Adrenal gland (tissue), 12 donors: ENCODE results near the gene SLX4. TPM values are rescaled to one million over a fixed set of nuclear protein-coding genes. Genes with fewer than 3 reads are reported as not detected.

Source experiments
- DNase-seq, 7 donors: peaks; one replicate each; pipeline ENCODE4 v3.0.0-alpha.2; 2019 to 2020
- H3K27ac ChIP-seq, 5 donors: fragments of 200-600 bp; sonication (generic) in 4 of 5; 1 replicate in 3 of 5; 2 replicates in 2 of 5; pipeline versions ENCODE4 v1.5.1 to v1.8.0; 2016 to 2020; ENCODE audit warnings: mild to moderate bottlenecking in 1 of 5
- H3K27me3 ChIP-seq: fragments of 200-600 bp; 2 replicates; pipeline ENCODE4 v1.8.0; 2021
- H3K36me3 ChIP-seq, 2 donors: fragments of 200-600 bp; replicated peaks in 1 of 2; 1 replicate in 1 of 2; 2 replicates in 1 of 2; pipeline versions ENCODE4 v1.5.1 to v1.8.0; 2018 to 2022
- H3K4me1 ChIP-seq, 2 donors: fragments of 200-600 bp; replicated peaks in 1 of 2; 1 replicate in 1 of 2; 2 replicates in 1 of 2; pipeline versions ENCODE4 v1.5.1 to v1.8.0; 2018 to 2021
- H3K4me3 ChIP-seq, 4 donors: fragments of 200-600 bp; sonication (generic) in 3 of 4; one replicate each; pipeline ENCODE4 v1.5.1; 2016 to 2018
- H3K9me3 ChIP-seq, 3 donors: fragments of 200-600 bp; sonication (generic) in 1 of 3; replicated peaks in 1 of 3; 1 replicate in 2 of 3; 2 replicates in 1 of 3; pipeline versions ENCODE4 v1.5.1 to v1.8.0; 2016 to 2021
- POLR2A ChIP-seq, 2 donors: fragments of 450-650 bp; IDR thresholded peaks; one replicate each; pipeline ENCODE4 v1.6.1; 2017; ENCODE audit warnings: antibody characterized with exemption in 2 of 2, mild to moderate bottlenecking in 2 of 2, moderate library complexity in 1 of 2
- WGBS, 4 donors: extraction: QIAGEN DNeasy Blood & Tissue Kit in 2 of 4; methylation state at CpG; one replicate each; pipeline versions ENCODE4 v1.1.5 to v1.1.7; 2013 to 2017; 5-methylcytosine and 5-hydroxymethylcytosine counted together
- intact Hi-C, 2 donors: fragments of 100-400 bp; cut with DNase I; formaldehyde crosslinking; loops; one replicate each; pipeline versions ENCODE4 v1.14.1 to v1.15.0; 2022 to 2023
- polyA plus RNA-seq, 3 donors: library from polyadenylated mRNA; stranded (reverse); fragments of 200-250 nt in 2 of 3; fragments of 350-450 nt in 1 of 3; fragmentation: Illumina TruSeq in 1 of 3; extraction: RNeasy Lipid Tissue Mini Kit (QIAGEN cat#74804) in 1 of 3; gene quantifications; one replicate each; pipeline ENCODE4 v1.2.3, GENCODE V29; 2013 to 2014
- total RNA-seq, 9 donors: library from RNA; depleted of rRNA in 4 of 9; stranded (reverse); fragments of >200 nt in 4 of 9; fragments of 120-200 nt in 1 of 9; fragmentation: NEBNext Ultra II Directional in 1 of 9; extraction: Animal tissue kit (Norgen Biotek cat#: 25700) in 1 of 9; gene quantifications; one replicate each; pipeline versions ENCODE4 v1.1.0 to v1.2.4, GENCODE V29; 2013 to 2023
- TF ChIP-seq, protein P1 (sequence below), 6 experiments: fragments of 450-650 bp in 4 of 6; fragments of 200-600 bp in 2 of 6; sonication (generic) in 1 of 6; IDR thresholded peaks; 1 replicate in 5 of 6; 2 replicates in 1 of 6; pipeline versions ENCODE4 v1.5.1 to v1.8.0; 2016 to 2021; ENCODE audit warnings: antibody characterized with exemption in 6 of 6, mild to moderate bottlenecking in 2 of 6, moderate library complexity in 1 of 6
- donor health status: healthy with polysubstance abuse.
- donor health status: Bipolar disorder and iron deficiency.
- donor health status: DM: yes; HTN: yes; CAD: no.
- donor health status: DM: no; HTN: no; CAD: no.
- donor health status: DM: no; HTN: no; CAD: no.
- donor health status: DM: yes; HTN: yes; CAD: no.

The SLX4 gene
- total and polyA plus RNA-seq, 12 donors: 1.7 to 8.2 (median 4.2) TPM

DNA sequence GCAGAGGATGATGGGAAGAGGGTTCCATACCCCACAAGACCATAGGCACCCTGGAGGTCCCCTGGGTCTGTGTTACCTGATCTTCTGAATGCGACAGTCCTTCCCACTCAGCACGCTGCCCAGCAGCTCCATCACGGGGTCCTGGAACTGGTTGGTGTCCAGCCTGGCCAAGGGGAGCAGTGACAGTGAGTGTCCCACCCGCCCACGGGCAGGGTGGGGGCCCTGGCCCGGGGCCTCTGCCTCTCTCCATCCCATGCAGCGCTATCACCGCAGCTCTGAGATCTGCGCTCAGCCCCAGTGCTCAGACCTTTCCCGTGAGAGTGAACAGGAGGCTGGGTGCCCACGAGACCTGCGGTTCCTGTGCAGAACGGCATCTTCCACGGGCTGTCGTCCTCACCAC, 49.8 kb downstream of the SLX4 start:
- Histone ChIP-seq H3K4me1 (no peaks in the 10 kb centered on the region), H3K4me3 (no peak overlapping the region), H3K27me3 (no peaks in the 10 kb centered on the region), H3K36me3 (no peaks in the 10 kb centered on the region), H3K27ac (no peak overlapping the region), H3K9me3 (no peaks in the 10 kb centered on the region)
- TF ChIP-seq, protein P1, sequence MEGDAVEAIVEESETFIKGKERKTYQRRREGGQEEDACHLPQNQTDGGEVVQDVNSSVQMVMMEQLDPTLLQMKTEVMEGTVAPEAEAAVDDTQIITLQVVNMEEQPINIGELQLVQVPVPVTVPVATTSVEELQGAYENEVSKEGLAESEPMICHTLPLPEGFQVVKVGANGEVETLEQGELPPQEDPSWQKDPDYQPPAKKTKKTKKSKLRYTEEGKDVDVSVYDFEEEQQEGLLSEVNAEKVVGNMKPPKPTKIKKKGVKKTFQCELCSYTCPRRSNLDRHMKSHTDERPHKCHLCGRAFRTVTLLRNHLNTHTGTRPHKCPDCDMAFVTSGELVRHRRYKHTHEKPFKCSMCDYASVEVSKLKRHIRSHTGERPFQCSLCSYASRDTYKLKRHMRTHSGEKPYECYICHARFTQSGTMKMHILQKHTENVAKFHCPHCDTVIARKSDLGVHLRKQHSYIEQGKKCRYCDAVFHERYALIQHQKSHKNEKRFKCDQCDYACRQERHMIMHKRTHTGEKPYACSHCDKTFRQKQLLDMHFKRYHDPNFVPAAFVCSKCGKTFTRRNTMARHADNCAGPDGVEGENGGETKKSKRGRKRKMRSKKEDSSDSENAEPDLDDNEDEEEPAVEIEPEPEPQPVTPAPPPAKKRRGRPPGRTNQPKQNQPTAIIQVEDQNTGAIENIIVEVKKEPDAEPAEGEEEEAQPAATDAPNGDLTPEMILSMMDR (IDR thresholded peaks at IDR 0.05): no peak
- no peak for TF ChIP-seq POLR2A (IDR thresholded peaks at IDR 0.05)
- DNase-seq: no peak
- WGBS, 4 donors: 92 to 95% (median 92%) methylated on average over 13 to 15 of the region's 15 CpGs
- intact Hi-C loops: no loop called here

DNA sequence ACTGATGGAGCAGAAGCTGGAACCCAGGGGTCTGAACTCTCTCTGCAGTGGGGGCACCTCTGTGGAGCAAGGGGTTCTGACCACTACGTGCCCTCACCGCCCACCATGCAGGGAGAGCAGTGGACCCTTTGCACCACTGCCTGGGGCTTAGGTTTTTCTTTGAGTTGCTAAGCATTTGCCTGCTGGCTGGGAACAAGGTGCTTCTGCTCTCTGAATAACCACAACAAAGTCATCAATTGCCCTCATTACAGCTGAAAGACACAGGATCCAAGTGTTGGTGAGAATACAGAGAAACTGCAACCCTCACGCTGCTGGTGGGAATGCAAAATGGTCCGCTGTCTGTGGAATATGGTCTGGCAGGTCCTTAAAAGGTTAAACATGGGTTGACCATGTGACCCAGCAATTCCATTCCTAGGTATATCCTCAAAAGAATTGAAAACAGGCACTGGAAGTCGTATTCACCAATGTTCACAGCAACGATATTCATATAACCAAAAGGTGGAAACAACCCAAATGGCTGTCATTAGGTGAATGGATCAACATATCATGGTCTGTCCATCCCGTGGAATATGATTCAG, 57.0 kb downstream of the SLX4 start:
- WGBS, 4 donors: 91 to 93% (median 92%) methylated on average over 6 to 7 of the region's 7 CpGs
- no peak for DNase-seq
- intact Hi-C loops: no loop called here
- Histone ChIP-seq H3K36me3 (no peaks in the 10 kb centered on the region), H3K9me3 (no peaks in the 10 kb centered on the region), H3K27me3 (no peaks in the 10 kb centered on the region), H3K27ac (no peak overlapping the region), H3K4me3 (no peak overlapping the region), H3K4me1 (no peaks in the 10 kb centered on the region)
- TF ChIP-seq, protein P1 (IDR thresholded peaks at IDR 0.05): no peak
- TF ChIP-seq POLR2A (IDR thresholded peaks at IDR 0.05): no peak

DNA sequence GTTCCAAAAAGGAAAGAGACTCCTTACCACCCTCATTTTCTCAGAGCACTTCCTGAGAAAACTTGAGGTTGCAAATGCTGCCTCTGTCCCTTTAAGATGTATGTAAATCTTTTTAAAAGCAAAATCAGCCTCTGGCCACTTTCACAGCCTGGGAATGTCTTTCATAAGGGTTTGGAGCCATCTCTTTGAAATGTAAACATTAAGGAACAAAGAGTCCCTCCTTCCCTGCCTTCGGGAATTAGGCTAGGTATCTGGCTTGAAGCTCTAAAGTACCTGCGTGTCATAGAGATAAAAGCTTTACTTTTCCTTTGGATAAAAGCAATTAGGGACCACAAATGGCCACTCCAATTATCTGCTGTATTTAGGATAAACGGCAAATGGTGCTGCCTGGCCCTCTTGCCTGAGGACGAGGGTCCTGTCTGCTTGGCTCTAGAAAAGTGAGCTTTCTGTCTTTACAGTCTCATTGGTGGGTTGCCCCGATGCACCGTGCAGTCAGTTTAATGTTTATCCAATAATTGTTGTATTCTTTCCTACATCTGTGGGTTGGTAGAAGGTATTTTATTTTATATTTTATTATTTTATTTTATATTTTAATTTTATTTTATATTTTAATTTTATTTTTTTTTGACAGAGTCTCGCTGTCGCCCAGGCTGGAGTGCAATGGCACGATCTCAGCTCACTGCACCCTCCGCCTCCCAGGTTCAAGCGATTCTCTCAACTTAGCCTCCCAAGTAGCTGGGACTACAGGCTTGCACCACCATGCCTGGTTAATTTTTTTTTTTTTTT, 58.1 kb downstream of the SLX4 start:
- intact Hi-C loops: no loop called here
- WGBS, 4 donors: 82 to 87% (median 82%) methylated on average over 11 of the region's 11 CpGs
- H3K36me3 ChIP-seq: no peaks in the 10 kb centered on the region
- TF ChIP-seq, protein P1 (IDR thresholded peaks at IDR 0.05): no peak
- TF ChIP-seq POLR2A (IDR thresholded peaks at IDR 0.05): no peak
- H3K9me3 ChIP-seq: no peaks in the 10 kb centered on the region
- no peak for DNase-seq
- H3K27ac ChIP-seq: no peak overlapping the region
- H3K4me1 ChIP-seq: no peaks in the 10 kb centered on the region
- no peak overlapping the region for H3K4me3 ChIP-seq
- H3K27me3 ChIP-seq: no peaks in the 10 kb centered on the region

DNA sequence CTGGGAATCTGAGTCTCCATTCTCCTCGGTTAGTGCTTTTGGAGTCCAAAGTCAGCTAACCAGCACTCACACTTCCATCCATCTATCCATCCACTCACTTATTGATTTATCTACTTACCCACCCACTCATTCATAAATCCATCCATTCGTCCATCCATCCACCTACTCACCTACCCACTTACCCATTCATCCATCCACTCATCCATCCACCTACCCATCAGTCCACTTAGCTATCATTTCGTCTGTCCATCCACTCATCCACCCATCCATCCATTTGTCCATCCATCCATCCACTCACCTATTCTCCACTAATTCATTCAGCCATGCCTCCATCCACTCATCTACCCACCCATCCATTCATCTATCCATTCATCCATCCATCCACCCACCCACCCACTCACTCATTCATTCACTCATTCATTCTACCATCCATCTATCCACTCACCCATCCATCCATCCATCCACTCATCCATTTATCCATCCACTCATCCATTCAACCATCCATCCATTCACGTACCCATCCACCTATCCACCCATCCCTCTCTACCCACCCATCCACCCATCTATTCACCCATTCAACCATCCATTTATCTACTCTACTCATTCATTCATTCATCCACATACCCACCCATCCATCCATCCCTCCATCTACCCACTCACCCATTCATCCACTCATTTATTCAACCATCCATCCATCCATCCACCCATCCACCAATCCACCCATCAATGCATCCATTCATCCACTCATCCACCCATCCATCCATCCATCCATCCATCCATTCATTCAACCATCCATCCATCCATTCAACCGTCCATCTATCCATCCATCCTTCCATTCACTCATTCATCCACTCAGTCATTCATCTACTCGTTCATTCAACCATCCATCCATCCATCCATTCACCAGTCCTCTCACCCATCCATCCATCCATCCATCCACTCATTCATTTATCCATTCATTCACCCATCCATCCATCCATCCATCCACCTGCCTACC, 60.3 kb downstream of the SLX4 start:
- H3K4me1 ChIP-seq: no peaks in the 10 kb centered on the region
- H3K36me3 ChIP-seq: no peaks in the 10 kb centered on the region
- H3K9me3 ChIP-seq: no peaks in the 10 kb centered on the region
- no peaks in the 10 kb centered on the region for H3K27me3 ChIP-seq
- intact Hi-C loops: no loop called here
- 86 to 89% (median 87%) methylated on average over 6 of the region's 6 CpGs for WGBS, 4 donors
- DNase-seq: no peak
- TF ChIP-seq POLR2A (IDR thresholded peaks at IDR 0.05): no peak
- TF ChIP-seq, protein P1 (IDR thresholded peaks at IDR 0.05): no peak
- H3K4me3 ChIP-seq: no peak overlapping the region
- H3K27ac ChIP-seq: no peak overlapping the region
